A549 (cell line): ENCODE data around the gene EIF4E2. TPM values are rescaled to one million over a fixed set of nuclear protein-coding genes. Genes with fewer than 3 reads are reported as not detected.

Experiments
- ATAC-seq, 2 experiments: fragments of 200-7000 bp in 1 of 2; fragments of >200 bp in 1 of 2; cut with Nextera tagmentation in 1 of 2; cut with Tn5 transposase in 1 of 2; 3 replicates each; pipeline versions ENCODE4 v1.8.0 to v1.9.1; 2018 to 2020; ENCODE audit warnings: mild to moderate bottlenecking in 1 of 2, moderate library complexity in 1 of 2
- CTCF ChIA-PET: fragments of 300-600 bp; sonication (Branson Sonifier 250); formaldehyde crosslinking; extraction: SDS; loops from one replicate; lab custom pipeline; 2021; ENCODE audit warnings: antibody characterized with exemption, inconsistent platforms; lab: Yijun Ruan, JAX
- POLR2A ChIA-PET: fragments of 350-600 bp; formaldehyde crosslinking; extraction: SDS; loops from one replicate; lab custom pipeline; 2021; ENCODE audit warnings: antibody characterized with exemption, inconsistent platforms; lab: Yijun Ruan, JAX
- DNase-seq, 2 experiments: peaks; one replicate each; pipeline versions ENCODE4 v3.0.0 to v3.0.0-alpha.2; 2011 to 2016; ENCODE audit warnings: low read depth in 1 of 2, low spot score in 1 of 2
- FAIRE-seq: peaks from 2 replicates; lab custom pipeline; 2011; peaks lifted over from hg19 to GRCh38; lab: Jason Lieb, UNC
- H3K27ac ChIP-seq, 2 experiments: fragments of >200 bp; sonication (Bioruptor Twin); formaldehyde crosslinking; 3 replicates each; pipeline ENCODE4 v1.5.1; 2016 to 2017
- H3K4me1 ChIP-seq: fragments of >200 bp; sonication (Bioruptor Twin); formaldehyde crosslinking; 3 replicates; pipeline ENCODE4 v1.6.1; 2016
- H3K4me2 ChIP-seq: fragments of >200 bp; sonication (Bioruptor Twin); formaldehyde crosslinking; 3 replicates; pipeline ENCODE4 v1.6.1; 2016
- H3K4me3 ChIP-seq: fragments of >200 bp; sonication (Bioruptor Twin); formaldehyde crosslinking; 3 replicates; pipeline ENCODE4 v1.5.1; 2016
- H3K9me3 ChIP-seq: fragments of >200 bp; sonication (Bioruptor Twin); formaldehyde crosslinking; 3 replicates; pipeline ENCODE4 v1.6.1; 2016
- ATOH8 ChIP-seq: fragments of 250-450 bp; sonication (Bioruptor Pico); IDR thresholded peaks from 2 replicates; pipeline ENCODE4 v1.5.0; 2020; ENCODE audit warnings: low read depth, mild to moderate bottlenecking, moderate library complexity
- CBX2 ChIP-seq: fragments of 200-600 bp; sonication (generic); IDR thresholded peaks from 2 replicates; pipeline ENCODE4 v1.6.1; 2016; ENCODE audit warnings: low read depth, mild to moderate bottlenecking, borderline replicate concordance
- CEBPB ChIP-seq, 2 experiments: fragments of >200 bp in 1 of 2; sonication (Bioruptor Twin) in 1 of 2; formaldehyde crosslinking in 1 of 2; IDR thresholded peaks; 2 replicates each; pipeline ENCODE4 v1.6.1; 2012 to 2016
- CHD2 ChIP-seq: fragments of 150-350 bp; IDR thresholded peaks from 2 replicates; pipeline ENCODE4 v1.6.1; 2014; ENCODE audit warnings: low read length; ENCODE audit not compliant: partially characterized antibody
- CHD4 ChIP-seq: fragments of 200-600 bp; sonication (generic); IDR thresholded peaks from 2 replicates; pipeline ENCODE4 v1.6.1; 2016; ENCODE audit warnings: antibody characterized with exemption, mild to moderate bottlenecking, borderline replicate concordance
- CTCF ChIP-seq: fragments of >200 bp; sonication (Bioruptor Twin); formaldehyde crosslinking; IDR thresholded peaks from 3 replicates; pipeline ENCODE4 v1.5.1; 2016
- E2F6 ChIP-seq: IDR thresholded peaks from 2 replicates; pipeline ENCODE4 v1.6.1; 2012; ENCODE audit warnings: low read depth, borderline replicate concordance
- EHMT2 ChIP-seq: fragments of 200-600 bp; sonication (generic); IDR thresholded peaks from 2 replicates; pipeline ENCODE4 v1.6.1; 2016; ENCODE audit warnings: antibody characterized with exemption, low read depth, mild to moderate bottlenecking, moderate library complexity
- FOSB ChIP-seq: fragments of 250-450 bp; sonication (Bioruptor Pico); IDR thresholded peaks from 2 replicates; pipeline ENCODE4 v1.5.0; 2020; ENCODE audit warnings: mild to moderate bottlenecking, moderate library complexity
- GATA3 ChIP-seq: IDR thresholded peaks from 2 replicates; pipeline ENCODE4 v1.6.1; 2012; ENCODE audit warnings: borderline replicate concordance
- HDAC2 ChIP-seq: fragments of 200-600 bp; sonication (generic); IDR thresholded peaks from 2 replicates; pipeline ENCODE4 v1.6.1; 2016
- HOXB13 ChIP-seq: fragments of 250-450 bp; sonication (Bioruptor Pico); IDR thresholded peaks from 2 replicates; pipeline ENCODE4 v1.5.0; 2020; ENCODE audit warnings: low read depth, mild to moderate bottlenecking, moderate library complexity
- JUNB ChIP-seq: fragments of >200 bp; sonication (Bioruptor Twin); formaldehyde crosslinking; IDR thresholded peaks from 2 replicates; pipeline ENCODE4 v1.6.1; 2016
- KDM1A ChIP-seq: fragments of 200-600 bp; sonication (generic); IDR thresholded peaks from 2 replicates; pipeline ENCODE4 v1.6.1; 2016; ENCODE audit warnings: low read depth, mild to moderate bottlenecking
- MAFK ChIP-seq: fragments of 450-650 bp; IDR thresholded peaks from 2 replicates; pipeline ENCODE4 v1.6.1; 2014; ENCODE audit not compliant: partially characterized antibody
- NR3C1 ChIP-seq: fragments of >200 bp; sonication (Bioruptor Twin); formaldehyde crosslinking; IDR thresholded peaks from 3 replicates; pipeline ENCODE4 v1.6.1; 2017
- POLR2AphosphoS2 ChIP-seq: conservative IDR thresholded peaks from 2 replicates; pipeline ENCODE4 v1.6.1; 2012; ENCODE audit warnings: low read length, improper control_type of control experiment, inconsistent platforms
- RAD21 ChIP-seq, 2 experiments: fragments of >200 bp in 1 of 2; sonication (Bioruptor Twin) in 1 of 2; formaldehyde crosslinking in 1 of 2; IDR thresholded peaks in 1 of 2; conservative IDR thresholded peaks in 1 of 2; 2 replicates in 1 of 2; 3 replicates in 1 of 2; pipeline ENCODE4 v1.6.1; 2012 to 2018; ENCODE audit warnings: inconsistent platforms in 1 of 2
- RFX5 ChIP-seq: fragments of 450-650 bp; IDR thresholded peaks from 2 replicates; pipeline ENCODE4 v1.7.1; 2014; ENCODE audit warnings: antibody characterized with exemption, mild to moderate bottlenecking, moderate library complexity
- SMC3 ChIP-seq: fragments of >200 bp; sonication (Bioruptor Twin); formaldehyde crosslinking; IDR thresholded peaks from 3 replicates; pipeline ENCODE4 v1.6.1; 2018; ENCODE audit warnings: inconsistent platforms
- SREBF2 ChIP-seq: fragments of 450-650 bp; IDR thresholded peaks from 2 replicates; pipeline ENCODE4 v1.6.1; 2014; ENCODE audit warnings: mild to moderate bottlenecking, moderate library complexity
- ZC3H11A ChIP-seq: fragments of 450-650 bp; IDR thresholded peaks from 2 replicates; pipeline ENCODE4 v1.6.1; 2014; ENCODE audit warnings: antibody characterized with exemption, mild to moderate bottlenecking
- ZFP36 ChIP-seq: fragments of 450-650 bp; IDR thresholded peaks from 2 replicates; pipeline ENCODE4 v1.6.1; 2014; ENCODE audit warnings: borderline replicate concordance; ENCODE audit not compliant: partially characterized antibody
- ZSCAN20 ChIP-seq: fragments of 250-450 bp; sonication (Bioruptor Pico); IDR thresholded peaks from 2 replicates; pipeline ENCODE4 v1.8.0; 2022; ENCODE audit warnings: mild to moderate bottlenecking, moderate library complexity
- WGBS: methylation state at CpG from one replicate; pipeline ENCODE4 v1.1.6; 2017; ENCODE audit errors: missing lambda C conversion rate; 5-methylcytosine and 5-hydroxymethylcytosine counted together
- polyA plus RNA-seq, 4 experiments: library from polyadenylated mRNA; depleted of rRNA in 3 of 4; stranded (reverse); fragments of >200 nt; fragmentation: RNase III in 1 of 4; extraction: RNeasy Plus Mini Kit Qiagen cat#74134 plus additional on column Dnase treatment in 1 of 4; gene quantifications; 2 replicates in 3 of 4; 3 replicates in 1 of 4; pipeline ENCODE4 v1.2.3, GENCODE V29; 2011 to 2017
- TF ChIP-seq, protein P1 (sequence below): IDR thresholded peaks from 2 replicates; pipeline ENCODE4 v1.6.1; 2012
- TF ChIP-seq, protein P2 (sequence below): fragments of 200-600 bp; sonication (generic); IDR thresholded peaks from 2 replicates; pipeline ENCODE4 v1.6.1; 2016; ENCODE audit warnings: antibody characterized with exemption, mild to moderate bottlenecking, moderate library complexity
- TF ChIP-seq, protein P3 (sequence below): IDR thresholded peaks from 2 replicates; pipeline ENCODE4 v1.6.1; 2012

Gene EIF4E2
- polyA plus RNA-seq, 2 of the 4 experiments (the other 2 are of a cell fraction): 49.1 to 177 TPM

DNA sequence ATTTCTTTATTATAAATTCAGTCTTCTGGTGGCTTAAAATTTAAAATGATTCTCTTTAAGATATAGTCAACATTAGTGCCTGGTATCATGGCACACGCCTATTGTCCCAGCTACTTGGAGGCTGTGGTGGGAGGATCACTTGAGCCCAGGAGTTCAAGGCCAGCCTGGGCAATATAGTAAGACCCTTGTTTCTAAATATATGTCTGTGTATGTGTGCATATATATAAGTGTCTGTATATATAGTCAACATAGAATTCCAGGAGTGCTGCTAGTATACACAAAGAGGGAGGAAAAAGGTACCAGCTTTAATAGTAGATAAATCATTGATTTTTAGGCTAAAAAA lies 24.9 kb downstream of the EIF4E2 start:
- Histone ChIP-seq H3K4me2 (no peak overlapping the region), H3K27ac (no peak overlapping the region), H3K9me3 (no peaks in the 10 kb centered on the region), H3K4me3 (no peak overlapping the region), H3K4me1 (no peaks in the 10 kb centered on the region)
- 88% methylated on average over 1 of the region's 1 CpG for WGBS
- ATAC-seq (no peak), DNase-seq (no peak), FAIRE-seq (no peak)
- POLR2A ChIA-PET: no interaction called here
- CTCF ChIA-PET: interaction anchor here (1.6 kb wide), 1 partner anchor 30 kb away, joined by 6 read pairs; no protein-coding TSS in a partner anchor
- TF ChIP-seq SMC3: no peak
- no peak for TF ChIP-seq ATOH8 (CRISPR knock-in tag)
- no peak for TF ChIP-seq CTCF
- no peak for TF ChIP-seq ZC3H11A
- TF ChIP-seq RFX5: no peak
- no peak for TF ChIP-seq ZSCAN20
- TF ChIP-seq CHD2: no peak
- no peak for TF ChIP-seq NR3C1
- TF ChIP-seq EHMT2: no peak
- TF ChIP-seq, protein P1, sequence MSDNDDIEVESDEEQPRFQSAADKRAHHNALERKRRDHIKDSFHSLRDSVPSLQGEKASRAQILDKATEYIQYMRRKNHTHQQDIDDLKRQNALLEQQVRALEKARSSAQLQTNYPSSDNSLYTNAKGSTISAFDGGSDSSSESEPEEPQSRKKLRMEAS: no peak
- TF ChIP-seq ZFP36: no peak
- TF ChIP-seq E2F6: no peak
- TF ChIP-seq KDM1A: no peak
- no peak for TF ChIP-seq CHD4
- TF ChIP-seq FOSB (CRISPR knock-in tag): no peak

DNA sequence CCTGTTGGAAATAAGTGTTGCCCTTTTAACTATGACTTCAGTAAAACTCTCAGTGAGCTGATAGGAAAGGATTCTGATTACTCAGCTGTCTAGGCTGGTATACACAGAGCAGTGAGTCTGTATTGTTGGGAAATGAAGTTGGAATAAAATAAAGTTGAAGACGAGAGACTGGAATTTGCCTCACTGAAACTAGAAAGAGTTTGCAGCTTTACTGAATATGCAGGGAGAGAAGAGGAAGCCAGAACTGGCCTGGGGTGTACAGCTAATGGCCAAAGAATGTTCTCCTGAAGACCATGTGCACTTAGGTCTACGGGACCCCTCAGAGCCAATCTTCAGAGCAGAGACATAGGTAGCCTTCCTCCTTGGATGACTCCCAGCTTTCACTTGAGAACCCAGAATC lies 26.5 kb downstream of the EIF4E2 start:
- DNase-seq (no peak), ATAC-seq (no peak), FAIRE-seq (no peak)
- no peak for TF ChIP-seq RAD21 (conservative IDR thresholded peaks at IDR 0.05 in 1 of 2, IDR thresholded peaks at IDR 0.05 in 1 of 2)
- TF ChIP-seq ATOH8 (CRISPR knock-in tag): no peak
- TF ChIP-seq HOXB13 (CRISPR knock-in tag): no peak
- no peak for TF ChIP-seq HDAC2
- TF ChIP-seq CEBPB (IDR thresholded peaks at IDR 0.05): no peak
- TF ChIP-seq, protein P2, sequence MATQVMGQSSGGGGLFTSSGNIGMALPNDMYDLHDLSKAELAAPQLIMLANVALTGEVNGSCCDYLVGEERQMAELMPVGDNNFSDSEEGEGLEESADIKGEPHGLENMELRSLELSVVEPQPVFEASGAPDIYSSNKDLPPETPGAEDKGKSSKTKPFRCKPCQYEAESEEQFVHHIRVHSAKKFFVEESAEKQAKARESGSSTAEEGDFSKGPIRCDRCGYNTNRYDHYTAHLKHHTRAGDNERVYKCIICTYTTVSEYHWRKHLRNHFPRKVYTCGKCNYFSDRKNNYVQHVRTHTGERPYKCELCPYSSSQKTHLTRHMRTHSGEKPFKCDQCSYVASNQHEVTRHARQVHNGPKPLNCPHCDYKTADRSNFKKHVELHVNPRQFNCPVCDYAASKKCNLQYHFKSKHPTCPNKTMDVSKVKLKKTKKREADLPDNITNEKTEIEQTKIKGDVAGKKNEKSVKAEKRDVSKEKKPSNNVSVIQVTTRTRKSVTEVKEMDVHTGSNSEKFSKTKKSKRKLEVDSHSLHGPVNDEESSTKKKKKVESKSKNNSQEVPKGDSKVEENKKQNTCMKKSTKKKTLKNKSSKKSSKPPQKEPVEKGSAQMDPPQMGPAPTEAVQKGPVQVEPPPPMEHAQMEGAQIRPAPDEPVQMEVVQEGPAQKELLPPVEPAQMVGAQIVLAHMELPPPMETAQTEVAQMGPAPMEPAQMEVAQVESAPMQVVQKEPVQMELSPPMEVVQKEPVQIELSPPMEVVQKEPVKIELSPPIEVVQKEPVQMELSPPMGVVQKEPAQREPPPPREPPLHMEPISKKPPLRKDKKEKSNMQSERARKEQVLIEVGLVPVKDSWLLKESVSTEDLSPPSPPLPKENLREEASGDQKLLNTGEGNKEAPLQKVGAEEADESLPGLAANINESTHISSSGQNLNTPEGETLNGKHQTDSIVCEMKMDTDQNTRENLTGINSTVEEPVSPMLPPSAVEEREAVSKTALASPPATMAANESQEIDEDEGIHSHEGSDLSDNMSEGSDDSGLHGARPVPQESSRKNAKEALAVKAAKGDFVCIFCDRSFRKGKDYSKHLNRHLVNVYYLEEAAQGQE: no peak
- TF ChIP-seq POLR2AphosphoS2: no peak
- no peak for TF ChIP-seq JUNB
- TF ChIP-seq SREBF2: no peak
- TF ChIP-seq, protein P3, sequence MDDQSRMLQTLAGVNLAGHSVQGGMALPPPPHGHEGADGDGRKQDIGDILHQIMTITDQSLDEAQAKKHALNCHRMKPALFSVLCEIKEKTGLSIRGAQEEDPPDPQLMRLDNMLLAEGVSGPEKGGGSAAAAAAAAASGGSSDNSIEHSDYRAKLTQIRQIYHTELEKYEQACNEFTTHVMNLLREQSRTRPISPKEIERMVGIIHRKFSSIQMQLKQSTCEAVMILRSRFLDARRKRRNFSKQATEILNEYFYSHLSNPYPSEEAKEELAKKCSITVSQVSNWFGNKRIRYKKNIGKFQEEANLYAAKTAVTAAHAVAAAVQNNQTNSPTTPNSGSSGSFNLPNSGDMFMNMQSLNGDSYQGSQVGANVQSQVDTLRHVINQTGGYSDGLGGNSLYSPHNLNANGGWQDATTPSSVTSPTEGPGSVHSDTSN: no peak
- no peak for TF ChIP-seq CBX2
- TF ChIP-seq MAFK: no peak
- no peak for TF ChIP-seq GATA3
- no peak overlapping the region for H3K27ac ChIP-seq
- CTCF ChIA-PET: interaction anchor here (0.9 to 1.6 kb wide), 3 partner anchors 8 to 55 kb away, joined by 3 to 4 read pairs (median 4); no protein-coding TSS in a partner anchor
- H3K4me3 ChIP-seq: no peak overlapping the region
- 54% methylated on average over 2 of the region's 2 CpGs for WGBS
- POLR2A ChIA-PET: no interaction called here
- no peak overlapping the region for H3K4me2 ChIP-seq
- H3K9me3 ChIP-seq: no peaks in the 10 kb centered on the region
- no peaks in the 10 kb centered on the region for H3K4me1 ChIP-seq
